GM23338 (cell line): Measurements from ENCODE around the gene UROS. TPM values are rescaled to one million over a fixed set of nuclear protein-coding genes. Genes with fewer than 3 reads are reported as not detected.

ENCODE experiments used
- ATAC-seq: fragments of 200-7000 bp; cut with Tn5 transposase; 3 replicates; pipeline ENCODE4 v1.9.1; 2020
- DNase-seq: peaks from one replicate; pipeline ENCODE4 v3.0.0-alpha.2; 2015; ENCODE audit warnings: low spot score
- H2AFZ ChIP-seq: fragments of 200-600 bp; sonication (generic); 2 replicates; pipeline ENCODE4 v1.8.0; 2016; ENCODE audit warnings: antibody characterized with exemption, mild to moderate bottlenecking, moderate library complexity
- H3F3A ChIP-seq: fragments of 200-600 bp; sonication (generic); replicated peaks from 2 replicates; pipeline ENCODE4 v1.8.0; 2017; ENCODE audit warnings: antibody characterized with exemption, mixed run types, low read depth
- H3K27ac ChIP-seq: fragments of 200-600 bp; sonication (generic); 2 replicates; pipeline ENCODE4 v1.6.1; 2016; ENCODE audit warnings: low read depth
- H3K27me3 ChIP-seq: fragments of 200-600 bp; sonication (generic); 2 replicates; pipeline ENCODE4 v1.8.0; 2016; ENCODE audit warnings: mild to moderate bottlenecking, mixed run types, moderate library complexity; ENCODE audit not compliant: insufficient read depth
- H3K36me3 ChIP-seq: fragments of 200-600 bp; sonication (generic); 2 replicates; pipeline ENCODE4 v1.8.0; 2016; ENCODE audit warnings: mild to moderate bottlenecking; ENCODE audit not compliant: insufficient read depth
- H3K4me1 ChIP-seq: fragments of 200-600 bp; sonication (generic); 2 replicates; pipeline ENCODE4 v1.8.0; 2016; ENCODE audit warnings: mild to moderate bottlenecking, moderate library complexity; ENCODE audit not compliant: insufficient read depth
- H3K4me2 ChIP-seq: fragments of 200-600 bp; sonication (generic); 2 replicates; pipeline ENCODE4 v1.7.1; 2017; ENCODE audit warnings: mixed run types
- H3K4me3 ChIP-seq: fragments of 200-600 bp; sonication (generic); 2 replicates; pipeline ENCODE4 v1.6.1; 2016; ENCODE audit warnings: mixed run types
- H3K79me2 ChIP-seq: fragments of 200-600 bp; sonication (generic); replicated peaks from 2 replicates; pipeline ENCODE4 v1.8.0; 2017; ENCODE audit warnings: mild to moderate bottlenecking; ENCODE audit not compliant: insufficient read depth
- H3K9me2 ChIP-seq: fragments of 200-600 bp; sonication (generic); 2 replicates; pipeline ENCODE4 v1.8.0; 2017; ENCODE audit not compliant: insufficient read depth
- H4K20me1 ChIP-seq: fragments of 200-600 bp; sonication (generic); replicated peaks from 2 replicates; pipeline ENCODE4 v1.8.0; 2017; ENCODE audit warnings: mild to moderate bottlenecking; ENCODE audit not compliant: insufficient read depth
- H3K27ac Mint-ChIP-seq: 2 replicates; pipeline ENCODE4 v1.8.0; 2020; ENCODE audit warnings: inconsistent platforms, mild to moderate bottlenecking, moderate library complexity, mixed read lengths
- H3K27me3 Mint-ChIP-seq: 3 replicates; pipeline ENCODE4 v1.8.0; 2022; ENCODE audit warnings: low read depth, mild to moderate bottlenecking, moderate library complexity, mixed read lengths, inconsistent platforms; ENCODE audit not compliant: insufficient read depth, poor library complexity
- H3K36me3 Mint-ChIP-seq: 3 replicates; pipeline ENCODE4 v1.8.0; 2021; ENCODE audit warnings: low read depth, mild to moderate bottlenecking, inconsistent platforms, moderate library complexity, mixed read lengths
- H3K4me1 Mint-ChIP-seq: 3 replicates; pipeline ENCODE4 v1.8.0; 2020; ENCODE audit warnings: mild to moderate bottlenecking, inconsistent platforms, mixed read lengths
- H3K4me3 Mint-ChIP-seq: 3 replicates; pipeline ENCODE4 v1.8.0; 2021; ENCODE audit warnings: moderate library complexity, mild to moderate bottlenecking, inconsistent platforms, mixed read lengths
- H3K9me3 Mint-ChIP-seq: 3 replicates; pipeline ENCODE4 v1.8.0; 2020; ENCODE audit warnings: moderate library complexity, mild to moderate bottlenecking, inconsistent platforms, mixed read lengths
- CREB1 ChIP-seq: fragments of 250-450 bp; sonication (Bioruptor Pico); IDR thresholded peaks from 2 replicates; pipeline ENCODE4 v1.5.0; 2020; ENCODE audit warnings: low read depth, mild to moderate bottlenecking, moderate library complexity
- ETS1 ChIP-seq: IDR thresholded peaks from 2 replicates; pipeline ENCODE4 v1.6.1; 2016; ENCODE audit warnings: antibody characterized with exemption
- EZH2 ChIP-seq: fragments of 200-600 bp; sonication (generic); IDR thresholded peaks from one replicate; pipeline ENCODE4 v1.8.0; 2017; ENCODE audit warnings: antibody characterized with exemption, mild to moderate bottlenecking, low read depth; ENCODE audit not compliant: unreplicated experiment
- EZH2phosphoT487 ChIP-seq: fragments of 200-600 bp; sonication (generic); IDR thresholded peaks from one replicate; pipeline ENCODE4 v1.8.1; 2018; ENCODE audit warnings: antibody characterized with exemption; ENCODE audit not compliant: unreplicated experiment
- JUNB ChIP-seq: IDR thresholded peaks from one replicate; pipeline ENCODE4 v1.6.1; 2016; ENCODE audit warnings: antibody characterized with exemption; ENCODE audit not compliant: unreplicated experiment
- NANOG ChIP-seq: IDR thresholded peaks from 2 replicates; pipeline ENCODE4 v1.6.1; 2016; ENCODE audit warnings: antibody characterized with exemption, borderline replicate concordance
- POLR2AphosphoS5 ChIP-seq: IDR thresholded peaks from 2 replicates; pipeline ENCODE4 v1.6.1; 2016; ENCODE audit warnings: antibody characterized with exemption, low read depth
- REST ChIP-seq: IDR thresholded peaks from one replicate; pipeline ENCODE4 v1.6.1; 2018; ENCODE audit warnings: antibody characterized with exemption; ENCODE audit not compliant: unreplicated experiment
- STAT1 ChIP-seq: IDR thresholded peaks from one replicate; pipeline ENCODE4 v1.6.1; 2016; ENCODE audit warnings: antibody characterized with exemption; ENCODE audit not compliant: unreplicated experiment
- ZNF114 ChIP-seq: fragments of 250-450 bp; sonication (Bioruptor Pico); IDR thresholded peaks from 2 replicates; pipeline ENCODE4 v1.5.0; 2020; ENCODE audit warnings: mild to moderate bottlenecking, moderate library complexity
- ZNF331 ChIP-seq: fragments of 250-450 bp; sonication (Bioruptor Pico); IDR thresholded peaks from 2 replicates; pipeline ENCODE4 v1.5.0; 2020; ENCODE audit warnings: low read depth, mild to moderate bottlenecking, moderate library complexity
- polyA plus RNA-seq: library from polyadenylated mRNA; unstranded; fragments of >200 nt; fragmentation: Nextera tagmentation; extraction: Ambion mirVana; gene quantifications from 2 replicates; pipeline ENCODE4 v1.2.1, GENCODE V29; 2016
- total RNA-seq: library from RNA; depleted of rRNA; stranded (reverse); fragments of >200 nt; shearing (Covaris generic); gene quantifications from 2 replicates; pipeline ENCODE4 v1.2.3, GENCODE V29; 2014
- TF ChIP-seq, protein P1 (sequence below), 2 experiments: fragments of 200-600 bp in 1 of 2; sonication (generic) in 1 of 2; conservative IDR thresholded peaks; 2 replicates each; pipeline versions ENCODE4 v1.5.1 to v1.6.1; 2016 to 2017; ENCODE audit warnings: antibody characterized with exemption in 2 of 2, low read depth in 2 of 2, mild to moderate bottlenecking in 2 of 2, moderate library complexity in 1 of 2
- TF ChIP-seq, protein P2 (sequence below): fragments of 250-450 bp; sonication (Bioruptor Pico); IDR thresholded peaks from 2 replicates; pipeline ENCODE4 v1.5.0; 2020; ENCODE audit warnings: mild to moderate bottlenecking, moderate library complexity

The UROS gene
- total and polyA plus RNA-seq, 2 experiments from 2014 or later = 41.3 to 43.4 TPM

GRCh38 chr10:125849448-125849847 lies 26.4 kb upstream of the UROS start:
- H3K4me3 Mint-ChIP-seq = no peak overlapping the region
- TF ChIP-seq ZNF331 (CRISPR knock-in tag) = no peak
- TF ChIP-seq STAT1 = no peak
- no peak for TF ChIP-seq EZH2phosphoT487
- no peak for TF ChIP-seq EZH2
- TF ChIP-seq ETS1 = no peak
- TF ChIP-seq, protein P1, sequence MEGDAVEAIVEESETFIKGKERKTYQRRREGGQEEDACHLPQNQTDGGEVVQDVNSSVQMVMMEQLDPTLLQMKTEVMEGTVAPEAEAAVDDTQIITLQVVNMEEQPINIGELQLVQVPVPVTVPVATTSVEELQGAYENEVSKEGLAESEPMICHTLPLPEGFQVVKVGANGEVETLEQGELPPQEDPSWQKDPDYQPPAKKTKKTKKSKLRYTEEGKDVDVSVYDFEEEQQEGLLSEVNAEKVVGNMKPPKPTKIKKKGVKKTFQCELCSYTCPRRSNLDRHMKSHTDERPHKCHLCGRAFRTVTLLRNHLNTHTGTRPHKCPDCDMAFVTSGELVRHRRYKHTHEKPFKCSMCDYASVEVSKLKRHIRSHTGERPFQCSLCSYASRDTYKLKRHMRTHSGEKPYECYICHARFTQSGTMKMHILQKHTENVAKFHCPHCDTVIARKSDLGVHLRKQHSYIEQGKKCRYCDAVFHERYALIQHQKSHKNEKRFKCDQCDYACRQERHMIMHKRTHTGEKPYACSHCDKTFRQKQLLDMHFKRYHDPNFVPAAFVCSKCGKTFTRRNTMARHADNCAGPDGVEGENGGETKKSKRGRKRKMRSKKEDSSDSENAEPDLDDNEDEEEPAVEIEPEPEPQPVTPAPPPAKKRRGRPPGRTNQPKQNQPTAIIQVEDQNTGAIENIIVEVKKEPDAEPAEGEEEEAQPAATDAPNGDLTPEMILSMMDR (conservative IDR thresholded peaks at IDR 0.05; ENCODE audit: low read depth in 2 of 2) = no peak
- TF ChIP-seq, protein P2, sequence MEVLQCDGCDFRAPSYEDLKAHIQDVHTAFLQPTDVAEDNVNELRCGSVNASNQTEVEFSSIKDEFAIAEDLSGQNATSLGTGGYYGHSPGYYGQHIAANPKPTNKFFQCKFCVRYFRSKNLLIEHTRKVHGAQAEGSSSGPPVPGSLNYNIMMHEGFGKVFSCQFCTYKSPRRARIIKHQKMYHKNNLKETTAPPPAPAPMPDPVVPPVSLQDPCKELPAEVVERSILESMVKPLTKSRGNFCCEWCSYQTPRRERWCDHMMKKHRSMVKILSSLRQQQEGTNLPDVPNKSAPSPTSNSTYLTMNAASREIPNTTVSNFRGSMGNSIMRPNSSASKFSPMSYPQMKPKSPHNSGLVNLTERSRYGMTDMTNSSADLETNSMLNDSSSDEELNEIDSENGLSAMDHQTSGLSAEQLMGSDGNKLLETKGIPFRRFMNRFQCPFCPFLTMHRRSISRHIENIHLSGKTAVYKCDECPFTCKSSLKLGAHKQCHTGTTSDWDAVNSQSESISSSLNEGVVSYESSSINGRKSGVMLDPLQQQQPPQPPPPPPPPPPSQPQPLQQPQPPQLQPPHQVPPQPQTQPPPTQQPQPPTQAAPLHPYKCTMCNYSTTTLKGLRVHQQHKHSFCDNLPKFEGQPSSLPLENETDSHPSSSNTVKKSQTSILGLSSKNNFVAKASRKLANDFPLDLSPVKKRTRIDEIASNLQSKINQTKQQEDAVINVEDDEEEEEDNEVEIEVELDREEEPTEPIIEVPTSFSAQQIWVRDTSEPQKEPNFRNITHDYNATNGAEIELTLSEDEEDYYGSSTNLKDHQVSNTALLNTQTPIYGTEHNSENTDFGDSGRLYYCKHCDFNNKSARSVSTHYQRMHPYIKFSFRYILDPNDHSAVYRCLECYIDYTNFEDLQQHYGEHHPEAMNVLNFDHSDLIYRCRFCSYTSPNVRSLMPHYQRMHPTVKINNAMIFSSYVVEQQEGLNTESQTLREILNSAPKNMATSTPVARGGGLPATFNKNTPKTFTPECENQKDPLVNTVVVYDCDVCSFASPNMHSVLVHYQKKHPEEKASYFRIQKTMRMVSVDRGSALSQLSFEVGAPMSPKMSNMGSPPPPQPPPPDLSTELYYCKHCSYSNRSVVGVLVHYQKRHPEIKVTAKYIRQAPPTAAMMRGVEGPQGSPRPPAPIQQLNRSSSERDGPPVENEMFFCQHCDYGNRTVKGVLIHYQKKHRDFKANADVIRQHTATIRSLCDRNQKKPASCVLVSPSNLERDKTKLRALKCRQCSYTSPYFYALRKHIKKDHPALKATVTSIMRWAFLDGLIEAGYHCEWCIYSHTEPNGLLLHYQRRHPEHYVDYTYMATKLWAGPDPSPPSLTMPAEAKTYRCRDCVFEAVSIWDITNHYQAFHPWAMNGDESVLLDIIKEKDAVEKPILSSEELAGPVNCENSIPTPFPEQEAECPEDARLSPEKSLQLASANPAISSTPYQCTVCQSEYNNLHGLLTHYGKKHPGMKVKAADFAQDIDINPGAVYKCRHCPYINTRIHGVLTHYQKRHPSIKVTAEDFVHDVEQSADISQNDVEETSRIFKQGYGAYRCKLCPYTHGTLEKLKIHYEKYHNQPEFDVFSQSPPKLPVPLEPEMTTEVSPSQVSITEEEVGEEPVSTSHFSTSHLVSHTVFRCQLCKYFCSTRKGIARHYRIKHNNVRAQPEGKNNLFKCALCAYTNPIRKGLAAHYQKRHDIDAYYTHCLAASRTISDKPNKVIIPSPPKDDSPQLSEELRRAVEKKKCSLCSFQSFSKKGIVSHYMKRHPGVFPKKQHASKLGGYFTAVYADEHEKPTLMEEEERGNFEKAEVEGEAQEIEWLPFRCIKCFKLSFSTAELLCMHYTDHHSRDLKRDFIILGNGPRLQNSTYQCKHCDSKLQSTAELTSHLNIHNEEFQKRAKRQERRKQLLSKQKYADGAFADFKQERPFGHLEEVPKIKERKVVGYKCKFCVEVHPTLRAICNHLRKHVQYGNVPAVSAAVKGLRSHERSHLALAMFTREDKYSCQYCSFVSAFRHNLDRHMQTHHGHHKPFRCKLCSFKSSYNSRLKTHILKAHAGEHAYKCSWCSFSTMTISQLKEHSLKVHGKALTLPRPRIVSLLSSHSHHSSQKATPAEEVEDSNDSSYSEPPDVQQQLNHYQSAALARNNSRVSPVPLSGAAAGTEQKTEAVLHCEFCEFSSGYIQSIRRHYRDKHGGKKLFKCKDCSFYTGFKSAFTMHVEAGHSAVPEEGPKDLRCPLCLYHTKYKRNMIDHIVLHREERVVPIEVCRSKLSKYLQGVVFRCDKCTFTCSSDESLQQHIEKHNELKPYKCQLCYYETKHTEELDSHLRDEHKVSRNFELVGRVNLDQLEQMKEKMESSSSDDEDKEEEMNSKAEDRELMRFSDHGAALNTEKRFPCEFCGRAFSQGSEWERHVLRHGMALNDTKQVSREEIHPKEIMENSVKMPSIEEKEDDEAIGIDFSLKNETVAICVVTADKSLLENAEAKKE (CRISPR knock-in tag) = no peak
- no peak for TF ChIP-seq REST
- TF ChIP-seq CREB1 (CRISPR knock-in tag) = no peak
- no peak for TF ChIP-seq POLR2AphosphoS5
- no peak for TF ChIP-seq ZNF114 (CRISPR knock-in tag)
- no peak for TF ChIP-seq JUNB
- no peak for TF ChIP-seq NANOG
- Histone ChIP-seq H4K20me1 (no peaks in the 10 kb centered on the region; the same call in 1 of the 2 replicates), H3K4me2 (no peak overlapping the region), H3K4me1 (no peaks in the 10 kb centered on the region), H2AFZ (no peak overlapping the region), H3F3A (no peaks in the 10 kb centered on the region), H3K27ac (no peak overlapping the region), H3K4me3 (no peak overlapping the region), H3K79me2 (no peaks in the 10 kb centered on the region), H3K36me3 (0 out of 2 replicates have a peak, but pooled peaks cover 4% of the 10 kb centered on the region), H3K27me3 (no peaks in the 10 kb centered on the region), H3K9me2 (no peaks in the 10 kb centered on the region)
- H3K27ac Mint-ChIP-seq = no peak overlapping the region
- no peaks in the 10 kb centered on the region for H3K4me1 Mint-ChIP-seq
- DNase-seq (no peak), ATAC-seq (no peak)
- H3K9me3 Mint-ChIP-seq = peaks cover 2% of the 10 kb centered on the region; the same call in 2 of the 3 replicates
- H3K27me3 Mint-ChIP-seq = peaks cover 5% of the 10 kb centered on the region
- H3K36me3 Mint-ChIP-seq = peaks cover 27% of the 10 kb centered on the region
